GM19025 (cell line): ENCODE data around the gene NLRC3.

Experiments
- ATAC-seq: cut with Tn5 transposase; IDR thresholded peaks from one replicate; pipeline ENCODE4 v1.9.1; 2021; ENCODE audit warnings: mild to moderate bottlenecking, low read depth, moderate library complexity; ENCODE audit not compliant: unreplicated experiment

The NLRC3 gene

DNA sequence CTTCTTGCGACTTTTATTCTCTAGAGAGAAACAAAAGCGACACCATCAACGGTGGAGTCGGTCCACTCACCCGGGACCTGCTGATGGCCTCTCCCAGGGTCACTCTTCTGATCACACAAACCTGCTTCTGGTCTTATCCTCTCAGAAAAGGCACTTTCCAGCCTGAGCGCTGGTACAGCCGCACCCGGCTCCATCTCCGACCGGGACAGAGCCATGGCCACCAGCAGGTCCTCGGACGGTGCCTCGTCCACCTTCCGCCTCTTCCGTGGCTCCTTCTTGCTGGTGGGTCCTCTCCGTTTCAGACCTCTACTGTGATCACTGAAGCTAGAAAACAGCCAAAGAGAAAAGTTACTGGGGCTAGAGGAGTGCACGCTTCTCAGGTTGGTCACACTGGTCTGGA lies 20.5 kb upstream of the NLRC3 start:
- ATAC-seq: no peak

- ATAC-seq: no peak
Observed at GRCh38 chr16:3597226-3597625, 20.0 kb upstream of the NLRC3 start.

GRCh38 chr16:3596101-3596861 lies 19.1 kb upstream of the NLRC3 start:
- ATAC-seq: no peak

DNA sequence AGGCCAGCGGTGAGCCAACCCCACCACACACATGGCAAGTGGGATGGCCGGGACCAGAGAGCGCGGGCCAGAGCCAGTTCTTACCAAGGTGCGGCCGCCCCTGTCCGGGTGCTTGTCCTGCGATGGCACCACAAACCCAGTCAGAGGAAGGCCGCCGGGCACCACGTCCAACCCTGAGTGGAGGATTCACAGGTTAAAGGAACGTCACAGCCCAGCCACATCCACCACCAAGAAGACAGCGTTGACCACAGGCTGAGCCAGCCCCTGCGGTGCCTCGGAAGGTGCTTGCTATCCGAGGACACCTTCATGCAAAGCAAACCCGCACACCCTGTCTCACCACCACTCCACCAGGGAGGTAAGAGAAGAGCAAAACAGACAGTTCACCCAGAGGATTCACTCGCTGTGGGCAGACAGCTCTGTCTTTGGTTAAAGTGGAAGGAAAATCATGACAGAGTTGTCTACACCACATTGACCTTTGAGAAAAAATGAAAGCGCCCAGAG lies 18.4 kb upstream of the NLRC3 start:
- ATAC-seq: no peak

- no peak for ATAC-seq
Observed at GRCh38 chr16:3595110-3595486, 17.9 kb upstream of the NLRC3 start.

DNA sequence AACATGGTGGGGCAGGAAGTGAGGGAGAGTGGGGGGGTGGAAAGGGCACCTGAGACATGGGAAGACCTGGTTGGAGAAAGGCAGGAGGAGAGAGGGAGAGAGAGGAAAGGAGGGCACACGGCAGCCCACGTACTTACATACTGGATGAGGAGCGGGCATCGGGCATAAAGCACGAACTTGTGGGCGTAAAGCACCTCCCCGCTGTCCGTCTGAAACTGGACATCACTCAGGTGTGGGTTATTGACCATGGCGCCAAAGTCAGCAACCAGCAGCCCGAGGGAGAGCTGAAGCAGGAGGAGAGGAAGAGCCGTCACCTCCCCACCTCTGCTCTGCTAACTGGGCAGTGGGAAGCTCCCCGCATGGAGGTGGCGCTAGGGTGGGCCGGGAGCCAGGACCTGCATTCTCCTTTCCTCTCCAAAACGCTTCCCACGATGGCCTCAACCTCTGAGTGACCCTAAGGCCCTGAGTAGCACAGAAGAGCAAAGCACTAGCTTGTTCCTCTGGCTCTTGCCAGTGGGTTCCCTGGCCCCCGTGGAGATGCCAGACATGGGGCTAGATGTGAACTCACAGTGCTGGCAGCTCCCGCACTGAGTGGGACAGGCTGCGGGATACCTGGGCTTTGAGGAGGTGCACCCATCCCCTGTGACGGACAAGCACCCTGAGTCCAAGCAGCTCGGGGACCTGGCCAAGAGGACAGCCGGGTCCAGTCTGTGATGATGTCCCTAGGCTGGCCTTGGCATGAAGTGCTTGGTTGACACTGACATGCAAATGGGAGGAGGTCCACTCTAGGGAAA lies 17.3 kb upstream of the NLRC3 start:
- no peak for ATAC-seq

- no peak for ATAC-seq
Observed at GRCh38 chr16:3592559-3592958, 15.4 kb upstream of the NLRC3 start.

DNA sequence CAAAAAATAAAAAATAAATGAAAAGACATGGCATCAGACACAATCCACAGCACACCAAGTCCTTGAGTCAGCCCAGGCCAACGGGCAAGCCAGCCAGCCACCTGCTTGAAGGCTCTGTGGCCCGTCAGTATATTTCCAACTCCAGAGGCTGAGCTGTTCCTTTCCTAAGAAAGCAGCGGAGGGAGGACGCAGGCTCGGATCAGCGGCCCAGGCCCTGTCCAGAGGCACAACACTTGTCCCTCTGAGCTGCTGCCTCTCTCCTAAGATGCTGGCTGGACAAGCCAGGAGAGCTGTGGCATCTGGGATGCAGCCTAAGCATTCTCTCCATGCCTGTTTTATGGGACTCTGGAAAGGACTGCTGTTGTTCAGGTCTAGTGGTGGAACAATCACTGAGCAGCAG lies 14.8 kb upstream of the NLRC3 start:
- no peak for ATAC-seq

DNA sequence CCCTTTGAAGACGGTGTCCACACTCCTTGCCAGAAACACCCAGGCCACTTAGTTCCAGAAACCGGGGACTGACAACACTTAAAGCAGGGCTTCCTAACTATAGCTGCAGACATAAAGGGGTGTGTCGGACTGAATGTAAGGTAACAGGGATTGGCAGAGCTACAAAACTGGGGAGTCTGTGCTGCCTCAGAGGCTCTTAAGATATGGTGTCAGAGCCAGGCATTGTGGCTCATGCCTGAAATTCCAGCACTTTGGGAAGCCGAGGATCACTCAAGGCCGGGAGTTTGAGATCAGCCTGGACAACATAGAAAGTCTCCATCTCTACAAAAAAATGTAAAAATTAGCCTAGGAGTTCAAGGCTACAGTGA lies 14.2 kb upstream of the NLRC3 start:
- ATAC-seq: no peak

DNA sequence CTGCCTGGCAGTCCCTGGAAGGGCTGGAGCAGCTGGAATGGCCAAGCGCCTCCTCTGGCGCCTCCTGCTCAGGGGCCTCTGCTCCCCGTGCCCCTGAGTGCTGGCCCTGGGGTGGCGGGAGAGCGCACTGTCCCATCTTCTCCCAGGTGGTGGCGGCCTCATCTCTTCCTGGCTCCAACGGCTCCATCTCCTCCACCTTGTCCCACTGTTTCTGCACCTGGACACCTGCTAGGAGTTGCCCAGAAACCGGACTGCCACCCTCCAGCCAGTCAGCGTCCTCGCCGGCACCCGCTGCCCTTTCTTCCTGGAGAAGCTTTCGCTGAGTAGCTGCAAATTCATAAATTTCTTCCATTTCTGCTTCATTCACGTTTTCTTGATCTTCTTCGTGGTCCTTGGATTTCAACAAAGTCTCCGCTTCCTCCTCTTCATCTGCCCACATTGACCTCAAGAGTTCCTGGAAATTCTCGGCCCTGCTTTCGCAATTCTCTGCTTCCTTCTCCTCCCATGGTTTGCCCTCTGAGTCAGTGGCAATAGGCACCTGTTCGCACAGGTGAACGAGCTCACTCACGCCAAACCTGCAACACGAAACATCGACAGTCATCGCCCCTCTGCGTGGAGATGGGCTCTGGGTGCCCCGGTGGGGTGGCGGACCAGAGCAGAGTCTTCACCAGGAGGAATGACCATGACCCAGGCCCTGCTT lies 13.7 kb upstream of the NLRC3 start:
- ATAC-seq: no peak

DNA sequence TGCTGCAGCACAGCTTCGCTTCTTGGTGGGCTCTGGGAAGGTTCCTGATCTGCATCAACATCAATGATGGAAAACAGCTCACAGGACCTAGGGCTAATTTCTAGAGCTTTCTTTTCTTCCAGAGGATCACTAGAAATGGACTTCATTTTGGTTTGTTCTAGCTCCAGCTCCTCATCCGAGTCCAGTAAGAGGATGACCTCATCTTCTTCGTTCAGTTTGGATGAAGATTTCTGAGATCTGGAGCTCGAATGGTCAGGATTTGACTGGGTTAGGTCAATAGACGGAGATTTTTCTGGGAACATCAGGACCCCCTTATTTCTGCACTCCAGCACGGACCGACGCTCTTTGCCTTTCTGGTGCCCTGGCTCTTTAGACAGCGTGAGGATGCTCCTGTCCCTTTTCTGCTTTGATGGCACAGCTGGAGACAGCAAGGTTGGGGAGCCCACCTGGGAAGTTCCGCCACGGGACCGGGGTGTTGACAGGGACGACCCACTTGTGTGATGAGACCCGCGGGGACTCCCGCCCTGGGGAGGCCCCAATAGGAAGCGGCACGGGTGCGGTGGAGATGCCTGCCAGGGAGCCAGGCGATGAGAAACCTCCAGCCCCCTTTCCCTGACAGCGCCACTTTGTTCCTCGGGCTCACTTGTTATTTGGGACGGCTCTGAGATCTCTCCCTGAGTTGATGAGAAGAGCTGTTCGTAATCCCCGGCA lies 12.9 kb upstream of the NLRC3 start:
- no peak for ATAC-seq

DNA sequence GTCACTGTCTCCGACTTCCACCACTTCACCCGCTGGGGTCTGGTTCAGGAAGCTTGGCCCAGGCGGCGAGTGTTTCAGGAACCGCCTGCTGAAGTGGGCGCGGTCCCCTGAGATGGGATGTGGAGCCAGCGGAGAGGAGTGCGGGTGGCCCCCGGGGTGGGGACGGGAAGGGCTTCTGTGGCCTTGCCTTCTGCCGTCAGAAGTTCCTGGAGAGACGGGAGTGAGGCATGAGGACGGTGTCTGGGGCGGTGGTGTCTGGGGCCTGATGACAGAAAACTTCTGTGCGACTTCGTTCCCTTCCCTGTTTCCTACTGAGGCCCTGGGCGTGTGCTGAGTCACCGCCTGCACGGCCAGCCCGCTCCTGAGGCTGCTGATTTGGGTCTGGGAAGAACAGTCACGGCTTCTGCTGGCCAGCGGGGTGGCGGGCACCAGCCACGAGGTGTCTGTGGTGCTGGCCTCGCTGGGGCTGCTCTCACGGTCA lies 12.3 kb upstream of the NLRC3 start:
- no peak for ATAC-seq

GRCh38 chr16:3589001-3589400 lies 11.8 kb upstream of the NLRC3 start:
- no peak for ATAC-seq

DNA sequence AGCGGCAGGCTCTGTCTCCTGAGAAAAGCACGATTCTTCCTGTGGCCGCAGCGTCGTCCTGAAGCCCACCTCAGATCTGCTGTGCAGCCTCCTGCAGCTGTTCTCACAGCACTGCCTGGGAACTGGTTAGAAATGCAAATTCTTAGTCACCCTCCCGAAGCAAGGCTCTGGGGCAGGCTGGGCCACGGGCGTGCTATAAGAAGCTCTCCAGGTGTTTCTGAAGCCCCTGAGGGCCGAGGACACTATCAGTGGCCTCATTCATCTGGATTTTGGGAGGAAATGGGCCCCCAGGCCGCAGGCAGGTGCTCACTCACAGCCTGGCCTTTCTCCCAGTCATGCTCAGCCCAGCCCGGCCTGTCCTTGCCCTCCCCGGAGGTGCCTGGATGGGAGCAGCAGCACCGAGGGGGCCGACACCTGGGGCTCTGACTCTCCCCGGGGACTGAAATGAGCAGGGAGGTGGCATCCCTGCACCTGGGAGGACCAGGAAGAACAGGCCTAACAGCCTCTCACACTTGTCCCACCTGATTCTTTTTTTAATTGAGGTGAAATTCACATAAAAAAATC lies 10.4 kb upstream of the NLRC3 start:
- no peak for ATAC-seq

DNA sequence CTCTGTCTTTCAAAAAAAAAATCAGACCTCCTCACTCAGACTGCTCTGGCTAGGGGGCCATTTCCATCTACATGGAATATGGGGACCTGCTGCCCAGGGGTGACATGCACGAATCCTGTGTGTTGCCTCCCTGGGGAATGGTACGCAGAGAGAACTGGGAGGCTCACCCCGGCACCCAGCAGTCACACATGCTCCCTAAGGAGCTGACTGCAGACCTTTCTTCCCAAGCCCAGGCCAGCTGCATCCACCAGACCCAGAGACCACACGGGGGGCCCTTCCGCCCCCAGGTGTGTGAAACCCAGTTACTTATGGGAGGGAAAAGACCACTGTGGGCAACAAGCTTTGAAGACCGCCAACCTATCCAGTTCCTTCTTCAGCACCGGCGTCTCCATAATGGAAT lies 7.2 kb upstream of the NLRC3 start:
- no peak for ATAC-seq

DNA sequence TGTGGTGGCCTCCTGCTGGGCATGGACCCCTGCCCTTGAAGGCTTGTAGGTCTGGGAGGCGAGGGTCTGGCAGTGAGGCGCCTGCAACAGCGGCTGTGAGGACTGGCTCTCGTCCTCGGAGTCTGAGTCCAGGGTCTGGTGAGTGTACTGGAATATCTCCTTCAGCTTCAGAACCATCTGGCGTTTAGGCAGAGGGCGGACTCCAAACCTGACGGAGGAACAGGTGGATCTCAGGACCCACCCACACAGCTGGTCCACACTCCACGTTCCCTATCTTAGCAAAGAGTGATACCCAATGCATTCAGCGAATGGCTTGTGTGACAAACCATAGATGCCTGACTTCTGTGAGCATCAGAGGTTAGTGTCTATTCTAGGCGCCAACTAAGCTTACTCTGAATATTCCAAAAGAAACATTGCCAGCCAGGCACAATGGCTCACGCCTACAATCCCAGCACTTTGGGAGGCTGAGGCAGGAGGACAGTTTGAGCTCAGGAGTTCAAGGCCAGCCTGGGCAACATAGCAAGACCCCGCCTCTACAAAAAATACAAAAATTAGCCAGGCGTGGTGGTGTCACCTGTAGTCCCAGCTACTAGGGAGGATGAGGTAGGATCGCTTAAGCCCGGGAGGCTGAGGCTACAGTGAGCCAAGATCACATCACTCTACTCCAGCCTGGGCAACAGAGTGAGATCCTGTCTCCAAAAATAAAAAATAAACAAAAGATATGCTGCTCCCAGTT lies 6.3 kb upstream of the NLRC3 start:
- no peak for ATAC-seq

DNA sequence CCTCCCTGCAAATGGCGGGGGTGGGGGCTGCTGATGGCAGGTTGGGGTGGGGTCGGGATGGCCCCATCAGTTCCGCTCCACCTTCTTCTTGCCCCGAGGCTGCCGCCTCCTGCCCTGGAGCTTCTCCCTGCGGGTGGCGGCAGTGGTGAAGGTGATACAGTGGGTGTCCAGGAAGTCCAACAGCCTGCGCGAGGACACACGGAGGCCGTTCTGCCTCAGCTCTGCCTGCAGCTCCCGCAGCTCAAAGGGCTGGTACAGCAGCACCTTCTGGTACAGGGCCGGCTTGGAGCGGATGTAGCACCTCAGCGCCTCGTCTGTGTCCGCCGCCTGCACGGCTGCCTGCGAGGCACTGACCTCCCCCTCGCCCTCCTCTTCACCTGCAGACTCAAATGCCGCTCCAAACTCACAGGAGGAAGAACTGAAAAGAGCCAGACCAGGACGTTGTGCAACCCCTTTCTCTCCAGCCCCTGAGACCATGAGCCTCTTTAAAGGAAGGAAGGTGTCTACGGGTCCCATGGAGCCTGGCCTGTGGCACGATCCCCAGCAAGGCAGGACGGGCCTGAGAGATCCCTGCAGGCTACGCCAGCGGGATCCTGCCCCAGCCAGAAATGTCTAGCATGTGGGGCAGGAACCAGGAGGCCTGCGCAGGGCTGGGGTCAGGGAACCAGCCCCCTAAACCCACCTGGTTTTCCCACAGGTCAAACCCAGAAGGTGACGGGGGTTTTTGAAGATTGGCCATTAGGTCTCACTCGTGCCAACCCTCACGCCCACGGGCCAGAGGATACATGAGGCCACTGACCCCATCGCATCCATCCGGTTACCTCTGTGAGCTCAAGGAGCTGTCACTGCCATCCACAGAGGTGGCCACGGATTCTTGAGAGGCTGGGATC lies 5.3 kb upstream of the NLRC3 start:
- ATAC-seq: no peak

DNA sequence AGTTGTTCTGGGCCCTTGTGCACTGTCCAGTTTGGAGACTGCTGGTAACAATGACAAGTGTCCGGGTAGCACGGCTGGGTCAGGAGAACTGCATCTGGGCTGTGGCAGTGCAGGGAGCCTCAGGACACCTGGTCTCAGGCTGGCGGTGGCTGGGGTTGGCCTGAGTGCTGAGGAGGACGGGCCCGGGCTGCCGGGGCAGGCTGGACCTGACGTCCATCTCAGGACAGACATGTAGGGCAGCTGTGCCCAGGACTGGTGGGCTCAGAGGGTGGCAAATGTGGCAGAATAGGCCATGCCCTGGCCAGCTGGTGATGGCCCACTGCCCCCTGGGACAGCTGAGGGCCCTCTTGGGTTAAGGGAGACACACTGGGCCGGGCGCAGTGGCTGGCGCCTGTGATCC lies 4.2 kb upstream of the NLRC3 start:
- no peak for ATAC-seq

- ATAC-seq: no peak
Observed at GRCh38 chr16:3580686-3581085, 3.5 kb upstream of the NLRC3 start.
